GM13977 (cell line): Measurements from ENCODE around the gene UBAC1.

Experiments
- DNase-seq: peaks from one replicate; pipeline ENCODE4 v3.0.0; 2012; ENCODE audit warnings: low spot score
- CTCF ChIP-seq: IDR thresholded peaks from 2 replicates; pipeline ENCODE4 v1.5.1; 2012; ENCODE audit warnings: mild to moderate bottlenecking, control low read depth; ENCODE audit not compliant: insufficient read depth; ENCODE audit errors: extremely low read depth, missing control alignments
- in situ Hi-C: fragments of 300-500 bp; cut with MboI; formaldehyde crosslinking; loops from one replicate; pipeline ENCODE4 v1.12.0; 2022; ENCODE audit warnings: low sequenced_read_pairs, low pct_unique_long_range_greater_than_20kb, mixed read lengths, inconsistent platforms; ENCODE audit not compliant: unreplicated experiment

UBAC1 gene

GRCh38 chr9:135979547-135980166, 18.5 kb upstream of the UBAC1 start:
- no peak for DNase-seq
- no peak for TF ChIP-seq CTCF
- in situ Hi-C loops, result no loop called here

- in situ Hi-C loops, result no loop called here
- DNase-seq, result no peak
These were observed 17.7 kb upstream of the UBAC1 start for GRCh38 chr9:135978642-135979546.

GRCh38 chr9:135976944-135977343, 15.8 kb upstream of the UBAC1 start:
- TF ChIP-seq CTCF, result no peak
- DNase-seq, result no peak
- in situ Hi-C loops, result no loop called here

More at GRCh38 chr9:135978642-135979546, 17.7 kb upstream of the UBAC1 start:
- TF ChIP-seq CTCF, result no peak

DNA sequence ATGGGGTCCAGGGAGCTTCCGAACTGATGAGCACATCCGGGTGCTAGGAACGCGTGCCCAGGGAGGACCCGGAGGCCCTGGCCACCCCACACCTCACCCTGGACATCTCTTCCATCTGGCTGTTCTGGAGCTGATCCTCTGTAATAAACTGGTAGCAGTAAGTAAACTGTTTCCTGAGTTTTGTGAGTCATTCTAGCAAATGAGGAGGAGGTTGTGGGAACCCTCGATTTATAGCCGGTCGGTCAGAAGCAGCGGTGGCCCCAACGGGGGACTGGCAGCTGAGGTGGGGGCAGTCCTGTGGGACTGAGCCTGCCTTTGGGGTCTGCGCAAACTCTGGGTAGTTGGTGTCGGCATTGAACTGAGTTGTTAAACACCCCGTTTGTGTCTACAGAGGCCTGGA, 15.4 kb upstream of the UBAC1 start:
- TF ChIP-seq CTCF, result no peak
- in situ Hi-C loops, result no loop called here
- no peak for DNase-seq

DNA sequence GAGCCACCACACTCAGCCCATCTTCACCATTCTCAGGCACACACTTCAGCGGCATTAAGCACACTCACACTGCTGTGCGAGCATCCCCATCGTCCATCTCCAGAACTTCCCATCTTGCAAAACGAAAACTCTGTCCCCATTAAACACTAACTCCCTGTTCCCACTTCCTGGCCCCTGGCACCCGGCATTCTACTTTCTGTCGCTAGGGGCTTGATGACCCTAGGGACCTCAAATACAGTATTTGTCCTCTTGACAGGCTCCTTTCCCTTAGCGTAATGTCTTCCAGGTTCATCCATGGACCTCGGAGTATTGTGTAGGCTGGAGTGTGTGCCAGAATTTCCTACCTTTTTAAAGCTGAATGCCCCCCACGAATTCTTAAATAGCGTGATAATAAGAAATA, 14.7 kb upstream of the UBAC1 start:
- in situ Hi-C loops, result no loop called here
- DNase-seq, result no peak
- no peak for TF ChIP-seq CTCF

GRCh38 chr9:135974220-135974573, 13.0 kb upstream of the UBAC1 start:
- in situ Hi-C loops, result no loop called here
- no peak for DNase-seq

More at GRCh38 chr9:135974220-135974573, 13.0 kb upstream of the UBAC1 start:
- TF ChIP-seq CTCF, result no peak
